Stimulated activated CD4-positive, alpha-beta T cell treated with anti-CD3 and anti-CD28 coated beads, TNF-alpha, amount 100 ng/mL, for 24 hours (primary cell): ENCODE results near the gene HEPHL1.

ENCODE experiments used
- DNase-seq, 3 experiments: peaks; one replicate each; pipeline ENCODE4 v3.0.0-alpha.2; 2020; ENCODE audit warnings: low read depth in 3 of 3

The HEPHL1 gene

GRCh38 chr11:94018721-94019120, 2.4 kb upstream of the HEPHL1 start:
- DNase-seq = no peak

GRCh38 chr11:94023856-94024255, 2.7 kb downstream of the HEPHL1 start:
- no peak for DNase-seq

- DNase-seq = no peak
These were observed 3.4 kb downstream of the HEPHL1 start for GRCh38 chr11:94024547-94024946.

- DNase-seq = no peak
These were observed 4.7 kb downstream of the HEPHL1 start for GRCh38 chr11:94025690-94026394.

GRCh38 chr11:94027210-94027609, 6.1 kb downstream of the HEPHL1 start:
- DNase-seq = no peak

- DNase-seq = no peak
These were observed 7.3 kb downstream of the HEPHL1 start for GRCh38 chr11:94028436-94028835.

DNA sequence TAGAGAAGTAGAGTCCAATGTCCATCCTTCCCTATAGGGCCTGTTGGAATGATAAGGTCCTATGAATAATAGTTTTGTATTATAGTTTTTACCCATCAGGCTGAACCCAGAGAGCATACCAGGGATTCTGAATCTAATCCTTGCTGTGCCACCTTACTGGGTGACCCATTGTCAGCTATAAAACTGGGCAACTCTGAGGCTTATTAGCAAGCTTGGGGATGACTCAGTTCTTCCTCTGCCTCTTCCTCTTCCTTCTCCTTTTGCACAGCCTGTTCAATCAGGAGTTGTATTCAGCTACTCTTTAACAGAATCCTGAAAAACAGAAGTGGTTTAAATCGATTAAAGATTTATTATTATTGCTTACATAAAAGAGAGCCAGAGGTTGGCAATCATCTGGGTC, 8.9 kb downstream of the HEPHL1 start:
- no peak for DNase-seq

DNA sequence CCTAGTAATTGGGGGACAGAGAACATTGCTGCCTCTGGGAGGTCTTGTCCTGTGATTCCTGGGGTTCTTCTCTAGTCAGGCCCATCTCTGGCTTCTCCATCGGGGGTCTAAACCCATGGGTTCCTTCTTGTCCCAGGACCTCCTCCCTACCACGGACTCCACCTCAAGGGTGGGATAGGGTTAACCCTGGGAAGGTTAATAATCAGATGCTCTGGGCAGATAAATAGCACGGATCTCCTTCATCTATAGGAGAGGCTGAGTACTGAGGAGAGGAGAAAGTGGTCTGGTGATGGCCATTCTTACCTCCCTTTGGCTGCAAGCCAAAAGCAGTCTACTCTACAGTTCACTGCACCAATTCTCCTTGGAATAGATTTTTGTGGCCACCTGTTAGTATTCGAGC, 10.5 kb downstream of the HEPHL1 start:
- no peak for DNase-seq

DNA sequence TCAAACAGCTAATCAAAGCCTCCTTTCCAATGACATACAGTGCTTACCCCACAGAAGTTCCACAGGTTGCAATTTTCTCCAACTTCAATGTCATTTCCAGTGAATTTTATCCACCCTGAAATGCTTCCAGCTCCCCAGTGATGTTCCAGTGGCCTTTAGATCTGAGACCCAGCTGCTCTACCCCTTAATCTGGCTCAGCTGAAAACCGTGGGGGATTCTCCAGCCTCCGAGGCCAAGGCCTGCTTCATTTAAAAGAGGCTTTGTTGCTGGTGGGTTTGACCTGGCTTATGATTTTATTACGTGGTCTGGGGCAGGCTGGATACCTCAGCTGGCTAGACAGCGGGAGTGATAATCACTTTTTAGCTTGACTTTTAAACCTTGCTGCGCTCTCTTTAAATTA, 10.9 kb downstream of the HEPHL1 start:
- no peak for DNase-seq

DNA sequence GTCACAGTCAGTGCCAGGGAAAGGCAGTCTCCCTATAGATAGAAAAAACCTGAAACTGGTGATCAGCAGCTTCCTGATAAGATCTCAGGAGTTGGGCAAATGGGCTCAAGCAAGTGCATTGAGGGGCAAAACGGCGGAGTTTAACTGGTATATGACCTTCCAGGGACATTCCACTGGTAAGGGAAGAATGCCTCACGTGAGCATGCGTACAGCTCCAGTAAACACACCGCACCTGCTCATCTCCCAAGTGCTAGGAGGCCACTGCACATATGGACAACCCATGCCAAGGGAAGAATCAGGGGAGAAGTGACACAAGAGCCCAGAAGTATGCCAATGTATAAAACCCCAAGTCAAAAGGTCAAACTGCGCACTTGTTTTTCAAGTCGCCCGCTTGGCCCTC, 11.6 kb downstream of the HEPHL1 start:
- no peak for DNase-seq

DNA sequence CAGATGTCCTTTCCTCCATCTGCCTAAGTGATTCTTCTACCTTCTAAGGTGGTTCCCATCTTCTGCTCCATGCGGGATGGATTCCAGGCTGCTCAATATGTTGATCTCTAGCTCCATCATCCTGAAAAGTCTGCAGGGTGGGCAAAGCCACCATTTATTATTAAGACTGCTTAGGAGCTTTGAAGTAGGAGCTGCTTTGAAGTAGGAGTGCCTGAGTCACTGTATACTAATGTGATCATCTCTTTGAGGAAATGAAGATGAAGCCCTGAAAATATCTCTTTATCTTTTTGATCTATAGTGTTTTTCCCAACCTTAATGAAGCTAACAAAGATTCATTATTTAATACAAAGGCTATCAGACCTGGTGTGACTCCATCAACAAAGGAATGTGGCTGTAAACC, 13.1 kb downstream of the HEPHL1 start:
- DNase-seq = no peak

GRCh38 chr11:94036096-94036495, 14.9 kb downstream of the HEPHL1 start:
- DNase-seq = no peak

DNA sequence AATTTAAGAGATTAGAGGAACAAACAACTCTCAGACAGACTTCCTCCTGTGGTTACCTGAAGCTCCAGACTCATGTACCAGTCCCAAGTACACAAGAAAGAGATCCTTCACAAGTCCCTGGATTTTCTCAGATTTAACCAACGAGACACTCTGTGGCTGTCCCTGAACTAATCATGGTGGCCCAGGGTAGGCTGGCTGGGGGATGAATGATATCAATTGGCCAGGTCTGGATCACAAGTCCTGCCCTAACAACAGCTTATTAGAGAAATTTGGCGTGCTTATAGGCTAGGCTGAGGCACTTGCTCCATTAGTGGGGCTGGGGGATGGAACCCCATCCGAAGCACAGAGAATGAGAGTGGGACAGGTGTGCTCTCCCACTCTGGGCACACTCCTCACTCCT, 22.1 kb downstream of the HEPHL1 start:
- no peak for DNase-seq

DNA sequence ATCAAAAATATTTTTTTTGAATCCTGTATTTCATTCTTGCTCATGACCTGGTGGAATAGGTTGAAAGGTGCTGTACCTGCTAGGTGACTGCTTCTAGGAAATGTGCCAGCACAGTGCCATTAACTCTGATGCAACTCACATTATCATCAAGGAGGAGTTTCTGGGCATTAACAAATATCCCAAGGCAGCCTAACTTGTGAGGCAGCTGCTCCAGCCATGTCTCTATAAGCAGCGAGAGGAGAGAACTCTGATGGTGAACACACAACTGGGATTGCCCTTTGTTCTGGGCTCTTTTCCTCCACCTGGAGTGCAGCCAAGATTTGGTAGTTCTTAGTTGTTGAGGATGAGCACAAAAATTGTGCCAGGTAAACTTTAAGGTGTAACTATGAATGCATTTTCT, 25.6 kb downstream of the HEPHL1 start:
- no peak for DNase-seq

GRCh38 chr11:94048032-94048709, 27.0 kb downstream of the HEPHL1 start:
- no peak for DNase-seq

DNA sequence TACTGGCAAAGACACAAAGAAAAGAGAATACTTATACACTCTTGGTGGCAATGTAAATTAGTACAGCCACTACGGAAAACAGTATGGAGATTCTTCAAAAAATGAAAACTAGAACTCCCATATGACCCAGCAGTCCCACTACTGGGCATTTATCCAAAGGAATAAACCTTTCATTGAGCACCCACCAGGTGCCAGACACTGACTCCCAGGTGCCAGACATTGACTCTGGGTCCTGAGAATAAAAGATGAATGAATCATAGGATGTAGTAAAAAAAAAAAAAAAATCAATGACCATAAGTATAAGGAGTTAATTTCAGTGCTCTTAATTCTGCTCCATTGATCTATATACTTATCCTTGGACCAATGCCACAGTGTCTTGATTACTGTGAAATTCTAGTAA, 28.2 kb downstream of the HEPHL1 start:
- DNase-seq = no peak

- DNase-seq = no peak
These were observed 37.5 kb downstream of the HEPHL1 start for GRCh38 chr11:94058630-94059029.

GRCh38 chr11:94059065-94059464, 37.9 kb downstream of the HEPHL1 start:
- no peak for DNase-seq

DNA sequence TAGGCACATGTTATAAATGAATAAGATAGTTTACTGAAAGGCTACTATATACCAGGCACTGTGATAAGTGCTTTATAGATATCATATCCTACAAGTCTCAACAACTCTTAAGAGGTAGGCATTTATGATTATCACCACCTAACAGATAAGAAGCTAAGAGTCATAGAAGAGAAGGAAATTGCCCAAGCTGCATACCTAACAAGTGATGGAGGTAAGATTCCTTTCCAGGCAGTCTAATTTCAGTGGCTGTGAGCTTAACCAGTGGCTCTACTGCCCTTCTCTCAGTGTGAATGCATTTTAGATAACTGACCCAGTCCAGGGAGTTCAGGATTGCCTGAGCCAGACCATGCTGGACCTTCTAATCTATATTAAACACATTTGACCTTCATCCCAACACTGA, 39.2 kb downstream of the HEPHL1 start:
- DNase-seq = no peak

DNA sequence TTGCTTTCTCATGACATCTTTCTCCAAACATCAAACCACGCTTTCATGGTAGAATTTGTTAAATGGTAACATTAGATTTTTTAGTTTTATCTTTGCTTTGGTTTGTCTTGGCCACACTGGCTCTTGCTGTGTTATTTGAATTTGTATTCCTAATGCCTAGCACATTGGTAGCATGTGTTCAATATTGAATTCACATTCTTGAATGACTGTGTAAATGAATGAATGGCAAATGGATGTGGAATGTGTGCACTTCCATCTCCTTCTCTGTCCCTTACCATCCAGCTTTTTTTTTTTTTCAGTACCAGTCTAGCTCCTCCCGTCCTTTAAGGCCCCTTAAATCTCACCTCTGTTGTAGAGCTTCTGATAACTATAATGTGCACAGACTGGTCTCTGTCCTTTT, 41.2 kb downstream of the HEPHL1 start:
- DNase-seq = no peak

DNA sequence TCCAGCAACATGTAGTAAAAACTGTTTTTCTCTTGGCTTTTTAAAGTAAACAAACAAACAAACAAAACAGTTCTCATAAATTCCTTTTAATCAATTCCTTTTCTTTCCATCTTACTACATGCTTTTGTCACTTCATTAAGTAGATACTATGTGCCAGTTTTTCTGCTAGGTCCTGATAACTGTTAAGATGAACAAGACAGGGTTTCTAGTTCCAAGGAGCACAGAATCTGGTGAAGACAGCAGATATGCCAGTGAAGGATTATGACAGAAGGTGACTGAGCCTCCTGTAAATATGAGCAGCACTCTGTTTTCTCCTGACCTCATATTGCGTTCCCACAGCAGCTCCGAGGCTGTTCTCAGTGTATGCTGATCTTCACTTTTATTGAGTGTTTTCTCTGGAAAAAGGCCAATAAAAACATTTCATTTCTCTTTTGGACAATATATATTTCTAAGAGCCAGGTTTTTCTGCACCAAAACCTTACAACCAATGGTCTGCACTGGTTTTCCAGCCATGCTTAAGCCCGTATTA, 45.8 kb downstream of the HEPHL1 start:
- no peak for DNase-seq

DNA sequence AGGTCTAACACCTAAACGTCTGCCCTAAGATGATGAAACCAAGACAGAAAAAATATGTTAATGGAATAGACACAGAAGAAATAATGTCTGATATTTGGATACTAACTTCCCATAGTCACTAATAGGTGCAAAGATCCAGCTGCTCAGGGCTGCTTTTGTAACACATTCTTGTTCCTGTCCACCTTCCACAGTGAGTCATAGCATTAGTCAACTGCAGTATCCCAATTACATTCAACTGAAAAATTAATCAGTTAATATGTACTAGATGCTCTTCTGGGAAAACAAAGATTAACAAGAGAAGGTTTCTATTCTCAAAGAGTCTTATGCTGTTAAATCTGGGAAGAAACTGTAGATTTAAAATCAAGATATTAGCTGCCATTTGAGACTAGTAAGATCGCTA, 47.6 kb downstream of the HEPHL1 start:
- no peak for DNase-seq

DNA sequence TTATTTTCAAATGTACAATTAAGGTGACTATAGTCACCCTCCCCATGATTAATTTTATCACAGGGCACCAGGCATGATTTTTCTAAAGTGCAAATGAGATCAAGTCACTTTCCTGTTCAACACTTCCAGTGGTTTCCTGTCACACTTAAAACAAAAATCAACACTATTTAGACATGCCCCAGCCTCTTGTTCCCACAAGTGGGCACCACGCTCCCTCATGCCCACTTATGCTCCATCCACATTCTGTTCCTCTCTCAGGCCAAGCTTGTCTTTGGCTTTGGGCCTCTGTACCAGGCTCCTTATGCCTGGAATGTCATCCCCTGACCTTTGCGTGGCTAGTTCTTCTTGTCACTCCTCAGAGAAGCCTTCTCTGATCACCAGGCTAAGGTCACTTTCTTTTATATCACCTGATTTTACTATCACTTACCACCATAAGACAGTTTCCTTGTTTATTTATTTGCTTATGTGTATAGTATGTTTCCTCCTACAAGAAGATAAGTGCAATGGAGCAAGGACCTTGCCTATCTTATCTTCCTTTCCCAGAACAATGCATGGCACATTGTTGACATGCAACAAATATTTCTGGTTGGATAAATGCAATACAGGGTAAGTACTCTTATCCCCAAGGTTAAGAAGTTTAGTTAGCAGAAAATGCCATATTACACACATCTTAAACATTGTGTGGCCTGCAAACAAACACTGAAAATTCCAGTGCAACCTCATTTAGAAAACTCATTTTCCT, 56.6 kb downstream of the HEPHL1 start:
- DNase-seq = no peak
